IPS DF 6.9 (cell line): ENCODE data around the gene IKBIP.

Experiments used
- DNase-seq: peaks from one replicate; pipeline ENCODE4 v3.0.0-alpha.2; 2013; ENCODE audit warnings: low read depth, low spot score
- H3K27ac ChIP-seq: one replicate; pipeline ENCODE4 v1.5.1; 2013; ENCODE audit warnings: low read length, control low read depth
- H3K27me3 ChIP-seq: 2 replicates; pipeline ENCODE4 v1.6.1; 2013; ENCODE audit warnings: mild to moderate bottlenecking, low read length; ENCODE audit not compliant: control insufficient read depth, insufficient read depth
- H3K36me3 ChIP-seq: 2 replicates; pipeline ENCODE4 v1.6.1; 2013; ENCODE audit warnings: low read length; ENCODE audit not compliant: control insufficient read depth, insufficient read depth
- H3K4me1 ChIP-seq: 2 replicates; pipeline ENCODE4 v1.6.1; 2013; ENCODE audit warnings: low read length; ENCODE audit not compliant: control insufficient read depth, insufficient read depth
- H3K4me3 ChIP-seq: 2 replicates; pipeline ENCODE4 v1.5.1; 2013; ENCODE audit warnings: mild to moderate bottlenecking, low read length
- H3K9me3 ChIP-seq: 2 replicates; pipeline ENCODE4 v1.6.1; 2013; ENCODE audit warnings: low read length, inconsistent platforms; ENCODE audit not compliant: control insufficient read depth, insufficient read depth
- WGBS: extraction: QIAGEN DNeasy Blood & Tissue Kit; methylation state at CpG from one replicate; pipeline ENCODE4 v1.1.7; 2013; ENCODE audit warnings: mixed read lengths, missing lambda C conversion rate; ENCODE audit not compliant: insufficient read length, insufficient coverage; 5-methylcytosine and 5-hydroxymethylcytosine counted together

Gene IKBIP, protein sequence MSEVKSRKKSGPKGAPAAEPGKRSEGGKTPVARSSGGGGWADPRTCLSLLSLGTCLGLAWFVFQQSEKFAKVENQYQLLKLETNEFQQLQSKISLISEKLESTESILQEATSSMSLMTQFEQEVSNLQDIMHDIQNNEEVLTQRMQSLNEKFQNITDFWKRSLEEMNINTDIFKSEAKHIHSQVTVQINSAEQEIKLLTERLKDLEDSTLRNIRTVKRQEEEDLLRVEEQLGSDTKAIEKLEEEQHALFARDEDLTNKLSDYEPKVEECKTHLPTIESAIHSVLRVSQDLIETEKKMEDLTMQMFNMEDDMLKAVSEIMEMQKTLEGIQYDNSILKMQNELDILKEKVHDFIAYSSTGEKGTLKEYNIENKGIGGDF

DNA sequence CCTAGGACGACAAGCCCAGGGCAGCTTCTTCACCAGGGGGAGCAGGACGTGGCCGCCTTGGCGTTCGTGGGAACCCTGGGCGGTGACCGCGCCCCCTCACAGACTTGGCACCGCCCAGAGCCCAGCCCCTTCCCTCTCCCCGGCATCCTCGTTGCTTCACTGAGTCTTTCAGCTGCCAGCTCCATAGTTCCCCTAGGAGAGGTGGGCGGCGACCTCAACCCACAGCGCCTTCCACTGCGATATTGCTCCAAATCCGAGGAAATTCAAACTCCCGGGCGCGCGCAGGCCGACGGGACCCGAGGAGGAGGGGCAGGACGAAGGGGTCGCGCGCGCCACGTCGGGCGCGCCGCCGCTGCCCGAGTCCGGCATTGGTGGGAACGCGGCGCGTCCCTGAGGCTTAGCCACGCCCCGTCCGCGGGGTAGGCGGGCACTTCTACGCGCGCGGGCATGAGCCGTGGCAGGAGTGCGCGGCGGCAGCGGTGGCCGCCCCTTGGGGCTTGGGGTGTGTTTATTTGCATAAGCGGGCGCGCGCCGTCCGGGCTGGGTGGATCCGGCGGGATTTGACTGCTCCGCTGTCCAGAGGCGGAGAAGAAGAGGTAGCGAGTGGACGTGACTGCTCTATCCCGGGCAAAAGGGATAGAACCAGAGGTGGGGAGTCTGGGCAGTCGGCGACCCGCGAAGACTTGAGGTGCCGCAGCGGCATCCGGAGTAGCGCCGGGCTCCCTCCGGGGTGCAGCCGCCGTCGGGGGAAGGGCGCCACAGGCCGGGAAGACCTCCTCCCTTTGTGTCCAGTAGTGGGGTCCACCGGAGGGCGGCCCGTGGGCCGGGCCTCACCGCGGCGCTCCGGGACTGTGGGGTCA lies at the start of gene IKBIP, which contains the start of gene APAF1:
Gene IKBIP, minus strand, starts transcription at position 77 of the 860 bp plus-strand sequence. CDS start 87 bp downstream, outside the sequence.
Gene APAF1, plus strand, starts transcription at position 579 of the 860 bp plus-strand sequence. CDS start 3,070 bp downstream, outside the sequence.
- no CpG with 5 or more reads among the region's 91 CpGs for WGBS
- H3K9me3 ChIP-seq = no peaks in the 10 kb centered on the region
- no peaks in the 10 kb centered on the region for H3K27me3 ChIP-seq
- peak within 1 kb of the TSS; percentile 95 for H3K4me3 ChIP-seq
- no peak within 1 kb of the TSS for H3K27ac ChIP-seq
- peak; percentile 93 for DNase-seq
- peaks cover 5% of the 10 kb centered on the region; the same call in 1 of the 2 replicates for H3K36me3 ChIP-seq
- H3K4me1 ChIP-seq = no peaks in the 10 kb centered on the region

DNA sequence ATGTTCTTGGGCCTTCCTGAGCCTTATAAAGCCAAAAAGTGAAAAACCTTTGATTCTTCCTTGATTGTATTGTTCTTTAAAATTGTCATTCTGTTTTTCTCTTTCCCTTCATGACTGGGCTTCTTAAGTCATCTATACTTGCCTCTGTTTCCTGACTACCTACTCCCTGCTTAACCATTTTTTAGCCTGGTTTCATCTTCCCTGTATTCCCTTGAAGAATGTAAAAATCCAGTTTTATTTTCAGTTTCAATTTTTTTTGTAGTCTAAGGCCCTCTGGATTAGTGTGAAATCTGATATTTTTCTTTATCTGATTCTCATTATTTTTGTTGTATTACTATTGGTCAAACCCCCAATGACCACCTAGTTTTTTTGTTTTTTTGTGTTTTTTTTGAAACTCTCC lies 46.8 kb upstream of the IKBIP start:
- Histone ChIP-seq H3K4me1 (no peaks in the 10 kb centered on the region), H3K9me3 (no peaks in the 10 kb centered on the region), H3K4me3 (no peak overlapping the region), H3K27ac (no peak overlapping the region), H3K27me3 (no peaks in the 10 kb centered on the region), H3K36me3 (no peaks in the 10 kb centered on the region)
- no peak for DNase-seq

DNA sequence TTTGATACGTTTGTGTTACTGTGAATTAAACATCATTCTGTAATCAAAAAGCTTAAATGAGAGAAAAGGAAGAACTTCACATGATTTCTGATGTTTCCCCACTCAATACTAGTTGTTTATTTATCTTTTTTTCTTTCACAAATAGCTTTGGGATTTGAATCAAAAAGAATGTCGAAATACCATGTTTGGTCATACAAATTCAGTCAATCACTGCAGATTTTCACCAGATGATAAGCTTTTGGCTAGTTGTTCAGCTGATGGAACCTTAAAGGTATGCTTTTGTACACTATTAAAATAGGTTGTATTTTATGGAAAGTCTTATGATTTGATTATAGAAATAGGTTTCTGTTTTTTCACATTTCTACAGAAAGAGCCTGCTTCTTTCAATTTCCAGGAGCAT lies 42.0 kb upstream of the IKBIP start:
- DNase-seq = no peak
- H3K27me3 ChIP-seq = no peaks in the 10 kb centered on the region
- no peak overlapping the region for H3K4me3 ChIP-seq
- no peaks in the 10 kb centered on the region for H3K9me3 ChIP-seq
- H3K27ac ChIP-seq = no peak overlapping the region
- H3K4me1 ChIP-seq = no peaks in the 10 kb centered on the region
- no peaks in the 10 kb centered on the region for H3K36me3 ChIP-seq
- no CpG with 5 or more reads among the region's 2 CpGs for WGBS

DNA sequence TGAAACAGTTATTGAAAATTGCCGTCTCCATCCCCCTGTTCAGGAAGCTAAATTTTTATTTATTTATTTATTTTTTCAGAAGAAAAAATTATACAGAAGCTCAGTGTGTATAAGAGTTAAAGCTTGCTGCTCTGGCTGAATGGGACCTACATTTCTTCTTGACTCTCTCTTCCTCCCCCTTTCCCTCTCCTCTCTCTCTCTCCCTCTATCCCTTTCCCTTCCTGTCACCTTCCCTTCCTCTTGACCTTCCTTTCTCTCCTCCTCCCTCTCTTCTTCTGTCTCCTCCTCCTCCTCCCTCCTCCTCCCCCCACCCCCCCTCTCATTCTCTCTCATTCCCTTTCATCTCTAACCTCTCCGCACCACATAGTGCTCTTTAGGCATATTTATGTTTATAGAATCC lies 39.6 kb upstream of the IKBIP start:
- no peak for DNase-seq
- no peak overlapping the region for H3K4me3 ChIP-seq
- H3K36me3 ChIP-seq = no peaks in the 10 kb centered on the region
- 100% methylated on average over 1 of the region's 2 CpGs for WGBS
- no peaks in the 10 kb centered on the region for H3K9me3 ChIP-seq
- H3K27ac ChIP-seq = no peak overlapping the region
- no peaks in the 10 kb centered on the region for H3K27me3 ChIP-seq
- H3K4me1 ChIP-seq = no peaks in the 10 kb centered on the region

DNA sequence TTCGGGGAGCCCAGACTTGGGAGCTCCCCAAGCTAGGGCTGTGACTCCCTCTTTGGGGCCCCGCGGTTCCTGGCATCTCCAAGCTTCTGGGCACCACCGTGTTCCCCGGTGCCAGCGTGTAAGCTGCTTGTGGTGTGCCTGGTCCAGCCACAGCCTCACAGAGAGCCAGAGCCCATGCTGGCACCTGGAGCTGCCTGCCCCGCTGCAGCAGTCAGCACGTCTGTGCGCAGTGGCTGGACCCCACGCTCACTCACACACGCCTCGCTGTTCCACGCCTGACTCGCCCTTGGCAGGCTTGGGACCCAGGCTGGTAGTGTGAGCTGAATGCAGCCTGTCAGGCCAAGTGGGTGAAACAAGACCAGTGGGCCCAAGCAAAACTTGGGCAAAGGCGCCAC lies 35.0 kb upstream of the IKBIP start:
- WGBS = no CpG with 5 or more reads among the region's 15 CpGs
- H3K4me3 ChIP-seq = no peak overlapping the region
- H3K4me1 ChIP-seq = no peaks in the 10 kb centered on the region
- no peak for DNase-seq
- no peaks in the 10 kb centered on the region for H3K36me3 ChIP-seq
- no peak overlapping the region for H3K27ac ChIP-seq
- H3K9me3 ChIP-seq = no peaks in the 10 kb centered on the region
- H3K27me3 ChIP-seq = no peaks in the 10 kb centered on the region

DNA sequence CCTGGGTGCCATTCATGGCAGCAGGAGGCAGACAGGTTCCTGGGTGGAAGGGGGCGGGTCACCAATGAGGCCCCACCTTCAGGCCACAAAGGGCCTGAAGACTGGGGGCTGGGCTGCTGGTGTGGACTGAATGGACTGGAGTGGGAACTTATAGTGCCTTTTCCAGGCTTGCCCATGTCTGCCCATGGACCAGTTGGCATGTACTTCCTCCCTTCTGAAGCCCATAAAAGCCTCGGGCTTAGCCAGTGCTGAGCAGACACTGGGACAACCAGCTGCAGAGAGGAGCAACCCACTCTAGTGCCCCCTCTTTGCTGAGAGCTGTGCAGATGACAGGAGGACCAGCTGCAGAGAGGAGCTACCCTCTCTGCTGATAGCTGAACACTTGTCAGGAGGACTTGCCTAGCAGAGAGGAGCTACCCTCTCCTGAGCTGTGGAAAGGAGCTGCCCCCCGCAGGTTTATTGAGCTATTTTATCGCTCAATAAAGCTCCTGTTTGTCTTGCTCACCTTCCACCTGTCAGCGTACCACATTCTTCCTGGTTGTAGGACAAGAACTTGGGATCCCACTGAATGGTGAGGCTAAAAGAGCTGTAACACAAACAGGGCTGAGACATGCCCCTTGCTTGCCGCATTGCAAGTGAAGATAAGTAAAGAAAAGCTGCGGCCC lies 34.5 kb upstream of the IKBIP start:
- WGBS = no CpG with 5 or more reads among the region's 7 CpGs
- H3K9me3 ChIP-seq = no peaks in the 10 kb centered on the region
- no peak overlapping the region for H3K27ac ChIP-seq
- no peaks in the 10 kb centered on the region for H3K36me3 ChIP-seq
- no peak overlapping the region for H3K4me3 ChIP-seq
- no peaks in the 10 kb centered on the region for H3K4me1 ChIP-seq
- H3K27me3 ChIP-seq = no peaks in the 10 kb centered on the region
- no peak for DNase-seq

DNA sequence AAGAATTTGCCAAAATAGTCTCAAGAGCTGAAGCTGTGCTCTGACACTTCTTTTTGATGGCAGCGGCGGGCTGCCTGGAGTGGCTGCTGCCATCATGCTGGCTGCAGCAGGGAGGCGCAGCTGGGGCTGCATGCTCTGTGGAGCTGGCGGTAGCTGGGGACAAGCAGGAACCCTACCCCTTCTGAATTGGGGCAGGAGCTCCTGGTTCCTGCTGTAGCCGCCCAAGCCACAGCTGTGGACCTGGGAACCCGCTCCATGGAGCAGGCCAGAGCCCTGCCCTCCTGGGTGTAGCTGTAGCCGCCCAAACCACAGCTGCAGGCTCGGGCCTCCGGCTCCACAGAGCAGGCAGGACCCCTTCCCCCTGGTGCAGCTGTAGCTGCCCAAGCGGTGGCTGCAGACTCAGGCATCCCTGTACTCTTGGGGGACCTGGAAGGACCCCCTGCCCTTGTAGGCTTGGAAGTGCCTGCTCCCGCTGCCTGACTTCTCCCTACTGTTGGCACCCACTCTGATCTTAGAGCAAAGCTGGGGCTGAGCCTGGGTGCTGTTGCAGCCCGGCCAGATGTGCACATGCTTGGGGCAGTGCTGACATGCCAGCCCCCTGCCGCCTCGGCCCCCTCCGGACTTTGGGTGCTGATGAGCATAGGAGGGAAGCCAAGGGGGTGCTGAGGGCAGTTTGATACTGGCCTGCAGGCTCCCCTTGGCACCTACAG lies 33.8 kb upstream of the IKBIP start:
- WGBS = no CpG with 5 or more reads among the region's 15 CpGs
- no peak for DNase-seq
- H3K36me3 ChIP-seq = no peaks in the 10 kb centered on the region

DNA sequence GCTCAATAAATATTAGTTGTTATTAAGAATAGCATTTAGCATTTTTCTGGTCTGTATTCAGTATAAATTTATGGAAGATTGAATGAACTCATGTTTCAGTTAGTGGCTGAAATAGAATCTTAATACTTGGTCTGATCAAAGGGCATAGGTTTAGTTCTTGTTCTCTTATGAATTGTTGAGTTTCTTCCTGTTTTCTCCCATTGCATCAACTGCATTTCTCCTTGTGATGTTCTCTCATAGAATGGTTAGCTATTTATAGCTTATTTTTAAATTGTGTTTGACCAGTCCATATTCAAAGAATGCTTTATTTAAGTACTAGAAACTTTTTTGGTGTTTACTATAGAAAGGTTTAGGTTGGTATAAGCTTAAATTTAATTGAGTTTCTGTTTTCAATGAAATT lies 30.3 kb upstream of the IKBIP start:
- H3K27ac ChIP-seq = no peak overlapping the region
- DNase-seq = no peak
- no peaks in the 10 kb centered on the region for H3K9me3 ChIP-seq
- H3K27me3 ChIP-seq = no peaks in the 10 kb centered on the region
- no peaks in the 10 kb centered on the region for H3K36me3 ChIP-seq
- H3K4me3 ChIP-seq = no peak overlapping the region
- no peaks in the 10 kb centered on the region for H3K4me1 ChIP-seq

More for the DNA sequence above, 33.8 kb upstream of the IKBIP start:
- Histone ChIP-seq H3K9me3 (no peaks in the 10 kb centered on the region), H3K27ac (no peak overlapping the region), H3K4me3 (no peak overlapping the region), H3K27me3 (no peaks in the 10 kb centered on the region), H3K4me1 (no peaks in the 10 kb centered on the region)

DNA sequence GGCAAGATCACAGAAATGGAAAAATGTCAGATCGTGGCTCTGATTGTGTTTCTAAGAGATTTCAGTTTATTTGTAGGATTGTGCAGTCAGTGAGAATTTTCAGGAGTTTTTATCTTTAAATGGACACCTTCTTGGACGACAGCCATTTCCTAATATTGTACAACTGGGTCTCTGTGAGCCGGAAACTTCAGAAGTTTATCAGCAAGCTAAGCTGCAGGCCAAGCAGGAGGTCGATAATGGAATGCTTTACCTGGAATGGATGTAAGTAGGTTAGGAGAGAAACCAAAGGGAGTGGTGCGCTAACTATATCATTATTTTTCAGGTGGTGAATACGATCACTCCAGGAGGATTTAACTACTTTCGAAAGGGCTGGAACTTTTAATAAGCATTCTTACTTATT lies 26.9 kb upstream of the IKBIP start:
- H3K4me3 ChIP-seq = no peak overlapping the region
- no CpG with 5 or more reads among the region's 7 CpGs for WGBS
- H3K27me3 ChIP-seq = no peaks in the 10 kb centered on the region
- no peaks in the 10 kb centered on the region for H3K9me3 ChIP-seq
- no peak overlapping the region for H3K27ac ChIP-seq
- H3K4me1 ChIP-seq = no peaks in the 10 kb centered on the region
- no peak for DNase-seq
- H3K36me3 ChIP-seq = no peaks in the 10 kb centered on the region

DNA sequence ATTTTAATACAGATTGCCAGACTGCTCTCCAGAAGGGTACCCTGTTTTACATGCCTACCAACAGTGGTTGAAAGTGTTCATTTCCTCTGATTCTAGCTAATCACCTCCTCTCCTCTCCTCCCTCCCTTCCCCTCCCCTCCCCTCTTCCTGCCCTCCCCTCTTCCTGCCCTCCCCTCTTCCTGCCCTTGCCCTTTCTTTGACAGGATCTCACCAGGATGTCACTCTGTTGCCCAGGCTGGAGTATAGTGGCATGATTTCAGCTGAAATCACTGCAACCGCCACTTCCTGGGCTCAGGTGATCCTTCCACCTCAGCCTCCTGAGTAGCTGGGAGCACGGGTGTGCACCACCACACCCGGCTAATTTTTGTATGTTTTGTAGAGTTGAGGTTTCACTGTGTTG lies 25.2 kb upstream of the IKBIP start:
- no peak overlapping the region for H3K4me3 ChIP-seq
- H3K36me3 ChIP-seq = no peaks in the 10 kb centered on the region; the same call in 1 of the 2 replicates
- DNase-seq = no peak
- no peaks in the 10 kb centered on the region for H3K4me1 ChIP-seq
- WGBS = no CpG with 5 or more reads among the region's 3 CpGs
- no peak overlapping the region for H3K27ac ChIP-seq
- H3K27me3 ChIP-seq = no peaks in the 10 kb centered on the region
- no peaks in the 10 kb centered on the region for H3K9me3 ChIP-seq
